GM12801 (cell line): Measurements from ENCODE around the gene KMT2E.

Experiments used
- CTCF ChIP-seq: IDR thresholded peaks from one replicate; pipeline ENCODE4 v1.5.1; 2011; ENCODE audit warnings: control low read depth; ENCODE audit not compliant: insufficient read length; ENCODE audit errors: extremely low read depth

Gene KMT2E

GRCh38 chr7:105105579-105105978 lies 91.6 kb downstream of the KMT2E start:
- TF ChIP-seq CTCF = no peak

- no peak for TF ChIP-seq CTCF
Observed at GRCh38 chr7:105106473-105106872, 92.5 kb downstream of the KMT2E start.

GRCh38 chr7:105107458-105107857 lies 93.5 kb downstream of the KMT2E start:
- TF ChIP-seq CTCF = no peak

- TF ChIP-seq CTCF = no peak
Observed at GRCh38 chr7:105112440-105113418, 98.7 kb downstream of the KMT2E start.

GRCh38 chr7:105118612-105119600 lies 104.9 kb downstream of the KMT2E start:
- no peak for TF ChIP-seq CTCF

- no peak for TF ChIP-seq CTCF
Observed at GRCh38 chr7:105122619-105123018, 108.6 kb downstream of the KMT2E start.

GRCh38 chr7:105125745-105126144 lies 111.7 kb downstream of the KMT2E start:
- no peak for TF ChIP-seq CTCF
